ENCODE measurements around the gene IL17A. TPM values are rescaled to one million over a fixed set of nuclear protein-coding genes. Genes with fewer than 3 reads are reported as not detected.
"Not testable (repeated sequence)": the region's sequence is repeated elsewhere in the genome, so short reads cannot be mapped to it uniquely, and the experiment has no call there.

IL17A gene
- polyA plus RNA-seq, 1 donor: not detected

GRCh38 chr6:52162940-52163908 is 23.0 kb upstream of the IL17A start:
- DNase-seq: no peak

DNA sequence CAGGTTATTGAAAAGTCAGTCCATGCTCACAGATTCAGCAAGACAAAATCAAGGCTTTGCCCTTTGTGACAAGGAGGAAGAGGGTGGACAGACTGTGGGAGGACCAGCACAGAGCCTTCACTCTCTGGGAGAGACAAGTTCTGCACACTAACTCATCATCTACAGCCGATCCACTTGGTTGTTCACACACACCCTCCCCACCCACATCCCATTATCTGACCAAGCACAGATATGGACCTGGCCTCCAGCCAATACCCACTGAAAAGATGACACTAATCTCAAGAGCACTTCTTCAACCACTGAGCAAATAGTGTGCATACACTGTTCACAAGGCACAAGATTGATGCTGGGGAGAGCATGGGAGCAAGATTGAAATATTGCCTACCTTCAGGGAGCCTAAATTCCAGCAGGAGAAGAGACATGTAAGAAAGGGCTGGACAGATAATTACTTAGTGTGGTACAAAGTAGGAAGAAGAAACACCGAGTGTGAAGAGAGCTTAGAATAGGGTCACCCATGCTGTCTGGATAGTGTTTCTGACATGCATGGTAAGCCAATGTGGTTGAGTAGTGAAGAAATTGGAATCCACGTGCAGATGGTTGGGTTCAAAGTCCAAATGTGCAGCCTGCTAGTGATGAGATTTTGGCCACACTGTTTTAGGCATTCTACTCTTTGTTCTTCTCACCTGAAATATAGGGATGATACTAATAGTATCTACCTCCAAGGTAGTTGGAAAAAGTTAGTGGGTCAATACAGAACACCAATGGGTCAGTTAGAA is 21.7 kb upstream of the IL17A start:
- DNase-seq: no peak

DNA sequence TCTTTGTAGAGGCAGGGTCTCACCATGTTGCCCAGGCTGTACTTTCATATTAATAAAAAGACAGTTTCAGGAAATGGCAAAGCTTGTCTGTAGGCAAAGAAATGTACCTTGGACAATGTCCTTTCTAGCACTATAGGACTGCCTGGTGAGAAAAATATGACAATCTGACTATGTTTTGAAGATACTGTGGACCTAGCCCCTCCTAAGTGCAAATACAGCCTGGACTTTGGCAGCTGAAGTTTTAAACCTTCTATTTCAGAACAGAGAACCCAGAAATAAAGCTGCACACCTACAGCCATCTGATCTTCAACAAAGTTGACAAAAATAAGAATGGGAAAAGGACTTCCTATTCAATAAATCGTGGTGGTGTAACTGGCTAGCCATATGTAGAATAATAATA is 18.9 kb upstream of the IL17A start:
- DNase-seq: no peak

DNA sequence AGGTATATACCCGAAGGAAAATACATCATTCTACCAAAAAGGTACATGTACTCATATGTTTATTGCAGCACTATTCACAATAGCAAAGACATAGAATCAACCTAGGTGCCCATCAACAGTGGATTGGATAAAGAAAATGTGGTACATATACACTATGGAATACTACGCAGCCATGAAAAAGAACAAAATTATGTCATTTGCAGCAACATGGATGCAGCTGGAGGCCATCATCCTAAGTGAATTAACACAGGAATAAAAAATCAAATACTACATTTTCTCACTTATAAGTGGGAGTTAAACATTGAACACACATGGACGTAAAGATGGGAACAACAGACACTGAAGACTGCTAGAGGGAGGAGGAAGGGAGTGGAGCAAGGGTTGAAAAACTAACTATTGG is 17.8 kb upstream of the IL17A start:
- DNase-seq: not testable (repeated sequence)

DNA sequence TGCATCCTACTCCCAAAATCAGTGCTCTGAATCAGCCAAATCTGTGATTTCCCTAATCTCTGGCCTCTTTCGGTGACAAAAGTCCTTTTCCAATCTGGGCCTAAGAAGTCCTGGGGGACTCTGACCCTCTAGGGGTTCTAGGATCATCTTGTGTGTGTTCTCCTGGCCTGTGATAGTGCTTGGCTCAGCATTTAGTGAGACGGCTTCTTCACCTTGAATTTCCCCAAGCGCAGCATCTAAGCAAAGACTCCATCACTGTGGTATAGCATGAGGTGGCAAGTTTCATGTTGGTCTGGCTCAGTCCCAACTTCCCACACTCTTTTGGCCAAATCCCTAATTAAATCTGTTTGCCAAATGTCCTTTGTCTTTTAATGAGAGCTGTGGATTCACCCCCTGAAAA is 12.1 kb upstream of the IL17A start:
- no peak for DNase-seq

- no peak for DNase-seq
These were observed 9.6 kb upstream of the IL17A start for GRCh38 chr6:52176550-52176949.

DNA sequence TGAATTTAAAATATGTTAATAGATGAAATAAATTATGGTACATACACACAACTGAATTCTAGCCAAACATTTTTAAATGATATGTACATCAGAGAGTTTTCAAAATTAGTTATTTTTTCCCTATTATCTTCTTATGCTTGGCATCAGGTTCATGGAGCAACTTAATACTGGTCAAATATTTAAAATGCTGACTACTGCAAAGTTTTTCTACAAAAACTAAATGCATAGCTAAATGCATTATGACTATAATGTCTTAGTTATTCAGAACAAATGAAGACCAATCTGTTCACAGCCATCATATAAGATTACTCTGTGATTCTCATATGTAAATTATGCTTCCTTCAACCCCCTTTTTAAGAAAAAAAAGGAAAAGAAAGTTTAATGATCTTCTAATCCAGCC is 8.2 kb upstream of the IL17A start:
- no peak for DNase-seq

DNA sequence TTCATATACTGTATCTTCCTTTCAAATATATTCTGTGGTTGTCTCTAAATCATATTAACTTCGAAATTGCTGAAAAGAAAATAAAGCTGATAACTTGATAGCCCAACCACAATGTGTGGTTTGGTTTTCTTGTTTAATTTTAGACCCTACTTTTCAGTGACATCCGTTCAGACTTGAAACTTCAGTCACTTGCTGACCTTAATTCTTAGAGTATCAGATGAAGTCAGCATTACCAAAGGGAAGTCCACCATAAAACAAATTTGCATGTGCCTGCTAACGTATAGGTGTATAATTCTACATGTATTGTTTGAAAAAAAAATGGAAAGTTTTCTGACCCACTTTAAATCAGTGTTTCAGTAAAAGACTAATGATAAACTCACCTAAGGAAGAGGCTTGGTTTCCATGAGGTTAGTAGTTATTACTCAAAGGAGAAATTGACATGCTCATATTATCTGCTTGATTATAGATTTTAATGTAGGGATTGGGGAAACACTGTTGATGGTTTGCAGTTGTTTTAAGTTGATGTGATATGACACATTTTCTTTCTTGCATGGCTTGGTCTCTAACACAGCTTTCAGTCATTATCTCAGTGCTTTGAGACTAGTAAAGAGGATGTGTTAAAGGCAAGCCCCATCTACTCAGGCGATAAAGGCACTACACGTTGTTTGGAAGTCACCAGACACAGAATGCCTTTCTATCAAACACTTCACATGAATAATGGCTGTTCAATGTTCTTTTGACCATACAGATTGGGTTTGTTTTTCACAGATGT is 5.2 kb upstream of the IL17A start:
- DNase-seq: no peak

GRCh38 chr6:52183131-52183713 is 3.0 kb upstream of the IL17A start:
- no peak for DNase-seq

DNA sequence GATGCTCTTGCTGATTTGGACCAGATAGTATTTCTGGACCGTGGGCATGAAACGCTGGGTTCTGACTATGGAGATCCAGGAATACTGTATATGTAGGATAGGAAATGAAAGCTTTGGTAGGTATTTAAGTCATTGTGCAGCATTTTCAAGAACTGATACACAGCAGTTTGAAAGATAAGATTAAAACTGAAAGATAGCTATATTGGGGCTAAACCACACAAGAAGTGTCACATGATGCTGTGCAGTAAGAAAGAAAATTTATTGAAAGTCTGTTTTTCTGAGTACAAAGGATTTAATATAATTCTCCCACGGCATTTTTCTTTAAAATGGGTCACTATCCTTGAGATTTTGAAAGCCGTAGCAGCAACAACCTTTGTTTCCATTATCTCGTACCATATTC is 305 bp downstream of the IL17A start:
- DNase-seq: no peak

DNA sequence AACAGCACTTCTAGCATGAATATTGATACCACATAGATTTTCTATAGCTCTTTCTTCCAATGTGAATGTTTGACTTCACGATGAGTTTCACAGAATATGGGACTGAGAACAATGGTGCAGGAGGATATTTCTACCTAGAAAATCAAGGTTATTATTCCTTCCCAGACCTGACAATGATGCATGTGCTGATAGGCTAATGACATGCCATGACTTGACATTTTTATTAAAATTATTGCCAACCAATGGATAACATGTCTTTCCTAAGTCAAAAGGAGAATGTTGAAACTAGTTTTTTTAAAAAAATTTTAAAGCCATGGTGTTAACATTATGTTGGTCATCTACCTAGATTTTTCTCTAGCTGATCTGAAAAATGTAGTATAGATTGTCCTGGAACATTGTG is 923 bp downstream of the IL17A start:
- no peak for DNase-seq

DNA sequence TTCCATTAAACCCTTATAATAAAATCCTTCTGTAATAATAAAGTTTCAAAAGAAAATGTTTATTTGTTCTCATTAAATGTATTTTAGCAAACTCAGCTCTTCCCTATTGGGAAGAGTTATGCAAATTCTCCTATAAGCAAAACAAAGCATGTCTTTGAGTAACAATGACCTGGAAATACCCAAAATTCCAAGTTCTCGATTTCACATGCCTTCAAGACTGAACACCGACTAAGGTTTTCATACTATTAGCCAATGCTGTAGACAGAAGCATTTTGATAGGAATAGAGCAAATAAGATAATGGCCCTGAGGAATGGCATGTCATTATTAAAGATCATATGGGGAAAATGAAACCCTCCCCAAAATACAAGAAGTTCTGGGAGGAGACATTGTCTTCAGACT is 3.8 kb downstream of the IL17A start:
- DNase-seq: no peak

DNA sequence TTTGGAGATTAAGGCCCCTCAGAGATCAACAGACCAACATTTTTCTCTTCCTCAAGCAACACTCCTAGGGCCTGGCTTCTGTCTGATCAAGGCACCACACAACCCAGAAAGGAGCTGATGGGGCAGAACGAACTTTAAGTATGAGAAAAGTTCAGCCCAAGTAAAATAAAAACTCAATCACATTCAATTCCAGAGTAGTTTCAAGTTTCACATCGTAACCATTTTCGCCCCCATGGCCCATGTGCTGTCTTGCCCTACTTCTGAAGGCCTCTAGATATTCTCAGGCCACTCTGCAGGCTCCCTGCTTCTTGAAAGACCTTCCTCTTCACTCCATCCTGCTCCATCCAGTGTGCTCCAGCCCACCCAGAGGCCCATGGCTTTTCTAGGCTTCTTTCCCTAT is 4.2 kb downstream of the IL17A start:
- no peak for DNase-seq

- DNase-seq: no peak
These were observed 5.6 kb downstream of the IL17A start for GRCh38 chr6:52191824-52192223.

- DNase-seq: no peak
These were observed 9.7 kb downstream of the IL17A start for GRCh38 chr6:52195886-52196285.

- not testable (repeated sequence) for DNase-seq
These were observed 13.9 kb downstream of the IL17A start for GRCh38 chr6:52200088-52200487.

DNA sequence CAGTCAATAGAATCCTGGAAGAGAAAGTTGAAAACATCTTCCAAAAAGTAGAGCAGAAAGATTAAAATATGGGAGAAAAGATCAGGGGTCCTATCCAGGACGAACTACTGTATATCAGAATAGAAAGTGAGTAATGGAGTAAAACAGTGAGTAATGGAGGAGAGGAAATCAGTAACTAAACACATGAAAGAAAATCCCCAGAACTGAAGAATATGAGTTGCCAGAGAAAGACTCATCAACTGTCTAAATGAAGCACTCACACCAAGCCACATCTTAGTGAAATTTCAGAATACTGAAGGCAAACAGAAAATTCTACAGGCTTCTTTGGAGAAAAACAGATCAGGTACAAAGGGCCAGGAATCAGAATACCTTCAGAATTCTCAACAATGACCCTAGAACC is 14.9 kb downstream of the IL17A start:
- no peak for DNase-seq

DNA sequence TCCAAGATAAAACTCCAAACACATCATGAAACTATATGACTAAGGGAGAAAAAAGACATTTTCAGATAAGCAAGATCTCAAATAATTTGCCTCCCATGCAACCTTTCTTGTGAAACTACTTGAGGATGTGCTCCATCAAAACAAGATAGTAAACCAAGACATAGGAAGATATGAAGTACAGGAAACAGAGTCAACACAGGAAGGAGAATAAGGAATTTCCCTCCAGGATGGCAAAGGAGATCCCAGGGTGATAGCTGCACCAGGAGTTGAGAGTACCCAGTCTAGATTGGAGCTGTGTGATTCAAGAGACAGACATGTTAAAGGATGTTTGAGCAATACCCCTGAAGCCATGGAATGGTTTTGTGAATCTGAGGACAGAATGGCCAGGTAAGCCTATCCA is 15.3 kb downstream of the IL17A start:
- DNase-seq: no peak

DNA sequence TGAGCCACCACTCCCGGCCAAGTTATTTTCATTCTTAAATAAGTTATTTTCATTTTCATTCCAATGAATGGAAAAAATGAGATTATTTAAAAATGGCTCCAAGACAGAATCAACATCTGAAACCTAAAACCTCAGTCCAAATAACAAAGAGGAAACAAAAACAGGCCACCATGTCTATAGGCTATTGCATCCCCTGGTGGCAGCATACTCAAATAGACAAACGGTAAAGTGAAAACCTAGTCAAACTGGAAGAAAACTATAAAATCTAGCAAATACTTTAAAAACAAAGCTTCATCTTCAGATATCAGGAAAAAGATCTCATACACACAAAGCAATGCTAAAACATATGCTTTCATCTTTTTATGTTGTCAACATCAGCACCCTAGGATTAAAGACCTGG is 20.9 kb downstream of the IL17A start:
- DNase-seq: no peak

- no peak for DNase-seq
These were observed 22.4 kb downstream of the IL17A start for GRCh38 chr6:52208612-52209011.

GRCh38 chr6:52209770-52210169 is 23.6 kb downstream of the IL17A start:
- DNase-seq: no peak

DNA sequence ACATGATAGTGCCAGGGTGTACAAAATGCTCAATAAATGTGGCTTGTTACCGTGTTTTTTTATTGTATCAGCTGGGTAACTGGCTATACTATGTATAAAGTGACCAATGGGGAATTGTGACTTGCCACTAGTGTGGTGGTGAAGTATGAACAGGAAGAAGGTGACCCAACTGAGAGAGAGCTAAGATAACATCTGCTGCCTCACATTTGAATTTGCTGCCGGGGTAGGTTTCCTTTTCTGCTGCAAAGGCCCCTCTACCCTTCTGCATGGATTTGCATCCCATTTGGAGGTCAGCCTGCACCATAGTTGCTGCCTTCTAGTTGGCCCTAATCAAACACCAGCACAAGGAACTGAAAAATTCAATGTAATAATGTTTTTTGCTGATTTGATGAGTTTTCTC is 24.1 kb downstream of the IL17A start:
- DNase-seq: no peak
